Gastrocnemius medialis (tissue), 4 donors: ENCODE results near the gene CFAP53. TPM values are rescaled to one million over a fixed set of nuclear protein-coding genes. Genes with fewer than 3 reads are reported as not detected.

Experiments used
- ATAC-seq, 2 donors: fragments of 150-250 bp; one replicate each; pipeline ENCODE4 v1.9.1; 2016
- DNase-seq, 2 donors: peaks; one replicate each; pipeline ENCODE4 v3.0.0-alpha.2; 2019
- H3K27ac ChIP-seq, 4 donors: fragments of 200-600 bp; sonication (generic); 1 replicate in 1 of 4; 2 replicates in 3 of 4; pipeline ENCODE4 v1.5.1; 2016 to 2018; ENCODE audit warnings: mild to moderate bottlenecking in 2 of 4, moderate library complexity in 1 of 4
- H3K27me3 ChIP-seq, 3 donors: fragments of 200-600 bp; sonication (generic) in 2 of 3; 1 replicate in 1 of 3; 2 replicates in 2 of 3; pipeline versions ENCODE4 v1.5.1 to v1.6.0; 2016 to 2019; ENCODE audit warnings: mild to moderate bottlenecking in 1 of 3, moderate library complexity in 1 of 3
- H3K36me3 ChIP-seq, 2 donors: fragments of 200-600 bp; sonication (generic) in 1 of 2; one replicate each; pipeline ENCODE4 v1.5.1; 2017 to 2018
- H3K4me1 ChIP-seq, 2 donors: fragments of 200-600 bp; sonication (generic) in 1 of 2; one replicate each; pipeline ENCODE4 v1.5.1; 2016 to 2017; ENCODE audit warnings: mild to moderate bottlenecking in 2 of 2
- H3K4me3 ChIP-seq, 4 donors: fragments of 200-600 bp; sonication (generic) in 3 of 4; 1 replicate in 1 of 4; 2 replicates in 3 of 4; pipeline ENCODE4 v1.5.1; 2016 to 2019; ENCODE audit warnings: mild to moderate bottlenecking in 2 of 4
- H3K9me3 ChIP-seq, 3 donors: fragments of 200-600 bp; sonication (generic) in 2 of 3; 1 replicate in 1 of 3; 2 replicates in 2 of 3; pipeline ENCODE4 v1.5.1; 2016 to 2019
- CTCF ChIP-seq, 5 experiments: fragments of 450-650 bp in 3 of 5; fragments of 200-600 bp in 2 of 5; sonication (generic) in 2 of 5; IDR thresholded peaks in 4 of 5; conservative IDR thresholded peaks in 1 of 5; 1 replicate in 4 of 5; 2 replicates in 1 of 5; pipeline ENCODE4 v1.5.1; 2016 to 2019; ENCODE audit warnings: antibody characterized with exemption in 5 of 5, mild to moderate bottlenecking in 3 of 5, moderate library complexity in 3 of 5
- POLR2A ChIP-seq, 2 donors: fragments of 450-650 bp; IDR thresholded peaks; one replicate each; pipeline ENCODE4 v1.6.1; 2017; ENCODE audit warnings: antibody characterized with exemption in 2 of 2, mild to moderate bottlenecking in 2 of 2, moderate library complexity in 2 of 2
- in situ Hi-C, 4 donors: fragments of 200-750 bp; cut with MboI; loops; one replicate each; pipeline versions ENCODE4 v1.15.0 to v1.8.0; 2017; ENCODE audit warnings: low sequenced_read_pairs in 4 of 4
- intact Hi-C: fragments of 100-400 bp; cut with DNase I; formaldehyde crosslinking; loops from one replicate; pipeline ENCODE4 v1.15.1; 2023; ENCODE audit warnings: low total_unique reads
- total RNA-seq, 4 donors: library from RNA; depleted of rRNA; stranded (reverse); fragments of >200 nt; gene quantifications; one replicate each; pipeline versions ENCODE4 v1.1.0 to v1.2.3, GENCODE V29; 2016

The CFAP53 gene
- total RNA-seq, 4 donors from 2014 or later: 1.3 to 1.4 (median 1.4) TPM; not detected in 1

GRCh38 chr18:50275503-50276036 lies 9.3 kb upstream of the CFAP53 start:
- H3K27ac ChIP-seq: no peak overlapping the region
- intact Hi-C loops: no loop called here
- H3K4me1 ChIP-seq: peaks cover 9 to 16% of the 10 kb centered on the region in 2 donors
- ATAC-seq (no peak), DNase-seq (no peak)
- H3K4me3 ChIP-seq: no peak overlapping the region
- no peaks in the 10 kb centered on the region for H3K27me3 ChIP-seq
- peaks cover 0 to 74% of the 10 kb centered on the region in 2 donors for H3K36me3 ChIP-seq
- in situ Hi-C loops: loop anchor here in 3 of 4 donors (25.0 kb wide), 4 partner anchors 463 to 912 kb away; partner anchors contain the start of genes C18orf32 (in 3 of the 3), RPL17 (in 3 of the 3), ACAA2 (in 2 of the 3) and SMAD4 (in 2 of the 3)
- H3K9me3 ChIP-seq: no peaks in the 10 kb centered on the region
- TF ChIP-seq CTCF (IDR thresholded peaks at IDR 0.05 in 4 of 5, conservative IDR thresholded peaks at IDR 0.05 in 1 of 5) (no peak), POLR2A (IDR thresholded peaks at IDR 0.05) (no peak)

GRCh38 chr18:50274941-50275340 lies 8.6 kb upstream of the CFAP53 start:
- no peak for ATAC-seq
- Histone ChIP-seq H3K36me3 (peaks cover 0 to 74% of the 10 kb centered on the region in 2 donors), H3K27me3 (no peaks in the 10 kb centered on the region), H3K9me3 (no peaks in the 10 kb centered on the region), H3K4me3 (no peak overlapping the region), H3K4me1 (peaks cover 2 to 10% of the 10 kb centered on the region in 2 donors), H3K27ac (no peak overlapping the region)
- in situ Hi-C loops (loop anchor here (25.0 kb wide), 5 partner anchors 463 to 912 kb away; partner anchors contain the start of genes C18orf32 (in 3 of the 4), RPL17 (in 3 of the 4), ACAA2 (in 2 of the 4) and SMAD4 (in 2 of the 4)), intact Hi-C loops (no loop called here)
- TF ChIP-seq POLR2A (IDR thresholded peaks at IDR 0.05) (no peak), CTCF (IDR thresholded peaks at IDR 0.05 in 4 of 5, conservative IDR thresholded peaks at IDR 0.05 in 1 of 5) (no peak)
- no peak for DNase-seq

GRCh38 chr18:50274044-50274442 lies 7.7 kb upstream of the CFAP53 start:
- Histone ChIP-seq H3K4me3 (no peak overlapping the region), H3K4me1 (peaks cover 0 to 1% of the 10 kb centered on the region in 2 donors), H3K27ac (no peak overlapping the region), H3K36me3 (peaks cover 0 to 82% of the 10 kb centered on the region in 2 donors), H3K27me3 (no peaks in the 10 kb centered on the region), H3K9me3 (no peaks in the 10 kb centered on the region)
- ATAC-seq: no peak
- no peak for DNase-seq
- in situ Hi-C loops: loop anchor here in 1 of 4 donors (25.0 kb wide), 1 partner anchor 762 kb away; no protein-coding TSS in a partner anchor
- intact Hi-C loops: no loop called here
- no peak for TF ChIP-seq CTCF (IDR thresholded peaks at IDR 0.05 in 4 of 5, conservative IDR thresholded peaks at IDR 0.05 in 1 of 5)
- no peak for TF ChIP-seq POLR2A (IDR thresholded peaks at IDR 0.05)

GRCh38 chr18:50273203-50274043 lies 7.1 kb upstream of the CFAP53 start:
- in situ Hi-C loops (loop anchor here in 1 of 4 donors (25.0 kb wide), 1 partner anchor 761 kb away; no protein-coding TSS in a partner anchor), intact Hi-C loops (no loop called here)
- Histone ChIP-seq H3K4me3 (no peak overlapping the region), H3K9me3 (no peaks in the 10 kb centered on the region), H3K27me3 (no peaks in the 10 kb centered on the region), H3K36me3 (peaks cover 0 to 84% of the 10 kb centered on the region in 2 donors), H3K4me1 (no peaks in the 10 kb centered on the region), H3K27ac (no peak overlapping the region)
- ATAC-seq (no peak), DNase-seq (no peak)
- TF ChIP-seq CTCF (IDR thresholded peaks at IDR 0.05 in 4 of 5, conservative IDR thresholded peaks at IDR 0.05 in 1 of 5) (no peak), POLR2A (IDR thresholded peaks at IDR 0.05) (no peak)
